CD8-positive, alpha-beta memory T cell (primary cell): ENCODE data around the gene CACNA2D4. TPM values are rescaled to one million over a fixed set of nuclear protein-coding genes. Genes with fewer than 3 reads are reported as not detected.

ENCODE experiments used
- CTCF ChIA-PET: fragments of 350-600 bp; sonication (Branson Sonifier 250); formaldehyde crosslinking; loops from one replicate; lab custom pipeline; 2021; ENCODE audit warnings: antibody characterized with exemption; lab: Charles Lee
- POLR2A ChIA-PET: fragments of 350-600 bp; sonication (Branson Sonifier 250); formaldehyde crosslinking; loops from one replicate; lab custom pipeline; 2021; ENCODE audit warnings: antibody characterized with exemption; lab: Charles Lee
- DNase-seq, 5 donors: peaks; one replicate each; pipeline versions ENCODE4 v3.0.0 to v3.0.0-alpha.2; 2020 to 2022; ENCODE audit warnings: mixed read lengths in 1 of 5
- H3K27ac ChIP-seq: one replicate; pipeline ENCODE4 v1.7.0; 2013; ENCODE audit warnings: low read depth, mild to moderate bottlenecking, low read length, moderate library complexity
- H3K27me3 ChIP-seq: 2 replicates; pipeline ENCODE4 v1.7.0; 2013; ENCODE audit warnings: low read length, mild to moderate bottlenecking; ENCODE audit not compliant: insufficient read depth, poor library complexity, severe bottlenecking
- H3K36me3 ChIP-seq: 2 replicates; pipeline ENCODE4 v1.7.0; 2013; ENCODE audit warnings: mild to moderate bottlenecking, low read length, moderate library complexity; ENCODE audit not compliant: insufficient read depth
- H3K4me1 ChIP-seq: 2 replicates; pipeline ENCODE4 v1.7.0; 2013; ENCODE audit warnings: mild to moderate bottlenecking, low read length, moderate library complexity; ENCODE audit not compliant: insufficient read depth
- H3K4me3 ChIP-seq: 2 replicates; pipeline ENCODE4 v1.7.0; 2013; ENCODE audit warnings: mild to moderate bottlenecking, low read length
- H3K9me3 ChIP-seq: 2 replicates; pipeline ENCODE4 v1.7.0; 2013; ENCODE audit warnings: mild to moderate bottlenecking, low read length
- H3K27ac Mint-ChIP-seq, 8 donors: one replicate each; pipeline ENCODE4 v1.8.0; 2020 to 2021; ENCODE audit warnings: mixed read lengths in 8 of 8, mild to moderate bottlenecking in 6 of 8, inconsistent platforms in 3 of 8, moderate library complexity in 3 of 8
- H3K27me3 Mint-ChIP-seq, 2 donors: one replicate each; pipeline ENCODE4 v1.8.0; 2020 to 2021; ENCODE audit warnings: mixed read lengths in 2 of 2, mild to moderate bottlenecking in 1 of 2, moderate library complexity in 1 of 2
- H3K36me3 Mint-ChIP-seq, 3 donors: one replicate each; pipeline ENCODE4 v1.8.0; 2020 to 2021; ENCODE audit warnings: mixed read lengths in 3 of 3, inconsistent platforms in 1 of 3, mild to moderate bottlenecking in 1 of 3
- H3K4me1 Mint-ChIP-seq, 3 donors: one replicate each; pipeline ENCODE4 v1.8.0; 2020 to 2021; ENCODE audit warnings: mixed read lengths in 3 of 3, inconsistent platforms in 1 of 3, mild to moderate bottlenecking in 1 of 3
- H3K4me3 Mint-ChIP-seq, 7 donors: one replicate each; pipeline ENCODE4 v1.8.0; 2020 to 2021; ENCODE audit warnings: mixed read lengths in 7 of 7, mild to moderate bottlenecking in 6 of 7, moderate library complexity in 4 of 7, inconsistent platforms in 2 of 7
- H3K9me3 Mint-ChIP-seq, 5 donors: one replicate each; pipeline ENCODE4 v1.8.0; 2020 to 2022; ENCODE audit warnings: mixed read lengths in 5 of 5, mild to moderate bottlenecking in 3 of 5, moderate library complexity in 2 of 5, inconsistent platforms in 1 of 5
- polyA plus RNA-seq: library from polyadenylated mRNA; unstranded; fragments of 300-500 nt; fragmentation: Illumina TruSeq; gene quantifications from one replicate; pipeline ENCODE4 v1.2.3, GENCODE V29; 2021
- total RNA-seq, 2 experiments: library from RNA; stranded (reverse); gene quantifications; one replicate each; pipeline ENCODE4 v1.2.3, GENCODE V29; 2021

The CACNA2D4 gene
- total and polyA plus RNA-seq, 3 experiments from 2014 or later: 5.7 to 7.6 (median 6.5) TPM

DNA sequence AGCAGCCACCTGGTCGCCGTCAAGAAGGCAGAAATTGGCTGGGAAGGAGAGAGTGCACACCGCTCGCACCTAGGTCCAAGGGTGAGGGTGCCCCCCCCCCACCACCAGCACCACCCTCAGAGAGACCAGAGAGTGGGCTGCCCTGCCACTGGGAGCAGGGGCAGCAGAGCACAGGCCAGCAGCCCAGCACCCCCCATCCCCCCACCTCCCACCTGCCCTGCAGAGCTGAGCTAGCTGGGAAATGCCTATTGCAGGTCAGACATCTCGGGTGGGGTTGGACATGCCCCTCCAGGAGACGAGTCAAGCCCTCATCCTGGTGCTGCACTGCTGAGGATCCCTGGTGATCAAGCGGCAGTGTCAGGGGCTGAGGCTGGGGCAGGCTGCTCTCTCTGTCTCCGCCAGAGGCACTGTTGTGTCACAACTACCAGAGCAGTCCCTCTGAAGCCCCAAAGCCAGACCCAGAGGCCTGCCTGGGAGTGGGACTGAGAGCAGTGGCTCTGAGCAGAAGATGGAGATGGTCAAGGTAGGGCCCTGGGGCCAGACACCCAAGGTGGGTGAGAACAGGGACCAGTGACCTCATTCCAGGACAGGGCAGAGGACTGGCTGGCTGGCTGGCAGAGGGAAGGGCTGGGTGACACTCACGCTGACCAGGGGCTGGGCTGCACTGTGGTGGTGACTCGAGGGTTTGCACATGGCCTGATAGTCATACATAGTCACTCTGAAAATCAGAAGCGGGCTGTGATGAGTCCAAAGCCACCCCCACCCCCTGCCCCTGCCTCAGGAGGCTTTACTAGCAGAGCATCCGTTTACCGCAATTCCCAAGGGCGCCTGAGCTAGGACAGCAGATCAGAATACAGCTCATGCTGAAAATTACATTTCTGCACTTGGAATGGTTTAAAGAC is 117.8 kb downstream of the CACNA2D4 start:
- CTCF ChIA-PET: interaction anchor here (4.7 to 12.9 kb wide), 2 partner anchors 139 kb away, joined by 17 to 161 read pairs; no protein-coding TSS in a partner anchor
- H3K9me3 ChIP-seq: no peaks in the 10 kb centered on the region
- H3K4me1 ChIP-seq: peaks cover 9% of the 10 kb centered on the region
- Mint-ChIP-seq H3K9me3 (no peaks in the 10 kb centered on the region), H3K4me3 (peak overlapping the region in 1 of 7 donors; percentile 74), H3K27ac (peak overlapping the region in 1 of 8 donors; percentile 41), H3K27me3 (no peaks in the 10 kb centered on the region), H3K4me1 (peaks cover 9 to 13% (median 12%) of the 10 kb centered on the region in 3 donors), H3K36me3 (peaks cover 0 to 2% (median 0%) of the 10 kb centered on the region in 3 donors)
- no peak overlapping the region for H3K27ac ChIP-seq
- POLR2A ChIA-PET: no interaction called here
- DNase-seq: peak in 2 of 5 donors; percentile 22 to 44
- H3K36me3 ChIP-seq: no peaks in the 10 kb centered on the region
- H3K27me3 ChIP-seq: no peaks in the 10 kb centered on the region
- H3K4me3 ChIP-seq: no peak overlapping the region

- Mint-ChIP-seq H3K36me3 (peaks cover 0 to 2% (median 0%) of the 10 kb centered on the region in 3 donors), H3K9me3 (no peaks in the 10 kb centered on the region), H3K27me3 (no peaks in the 10 kb centered on the region), H3K27ac (peak overlapping the region in 1 of 8 donors; percentile 6), H3K4me1 (peaks cover 11 to 15% (median 13%) of the 10 kb centered on the region in 3 donors), H3K4me3 (peak overlapping the region in 2 of 7 donors; percentile 3 to 45)
- POLR2A ChIA-PET: no interaction called here
- no peak overlapping the region for H3K27ac ChIP-seq
- peaks cover 9% of the 10 kb centered on the region for H3K4me1 ChIP-seq
- no peaks in the 10 kb centered on the region for H3K36me3 ChIP-seq
- H3K9me3 ChIP-seq: no peaks in the 10 kb centered on the region
- peak in 1 of 5 donors; percentile 44 for DNase-seq
- no peaks in the 10 kb centered on the region for H3K27me3 ChIP-seq
- CTCF ChIA-PET: interaction anchor here (12.9 kb wide), 1 partner anchor 140 kb away, joined by 161 read pairs; no protein-coding TSS in a partner anchor
- no peak overlapping the region for H3K4me3 ChIP-seq
Observed at GRCh38 chr12:1799882-1800400, 118.5 kb downstream of the CACNA2D4 start.

DNA sequence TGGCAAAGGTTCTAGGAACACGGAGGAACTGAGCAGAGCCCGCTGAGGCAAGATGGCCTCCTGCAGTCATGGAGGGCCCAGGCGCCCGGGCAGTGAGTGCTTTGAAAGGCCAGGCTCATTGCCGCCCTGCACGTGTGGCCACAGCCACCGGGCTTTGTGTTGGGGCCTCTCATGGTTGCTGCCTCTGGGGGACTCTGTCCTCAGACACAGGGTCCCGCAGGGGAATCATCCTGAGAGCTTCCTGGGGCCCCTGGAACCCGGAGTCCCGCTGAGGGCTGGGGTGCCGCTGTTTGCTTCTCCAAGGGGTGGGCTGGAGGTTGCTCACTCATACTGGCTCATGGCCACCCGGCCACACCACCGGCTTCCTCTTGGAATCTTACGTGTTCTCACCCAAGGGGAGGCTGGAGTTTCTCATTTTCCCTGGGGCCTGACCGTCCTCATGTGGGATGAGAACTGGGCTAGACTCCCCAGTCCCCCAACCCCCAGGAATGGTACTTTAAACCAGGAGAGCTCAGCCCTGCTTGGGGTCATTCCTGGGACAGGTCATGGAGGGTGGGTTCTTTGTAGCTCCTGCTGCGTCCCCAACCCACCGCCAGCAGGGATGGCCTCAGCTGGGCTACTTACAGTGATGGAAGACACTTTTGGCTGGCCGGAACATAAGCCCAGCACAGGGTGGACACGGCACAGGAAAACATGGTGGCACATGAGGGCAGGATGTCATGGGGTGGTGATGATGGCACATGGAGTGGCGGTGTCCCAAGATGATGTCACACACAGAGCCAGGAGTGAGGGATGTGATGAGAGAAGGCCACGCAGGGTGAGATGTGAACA is 119.2 kb downstream of the CACNA2D4 start:
- peak overlapping the region in 3 of 7 donors; percentile 3 to 81 (median 45) for H3K4me3 Mint-ChIP-seq
- Histone ChIP-seq H3K27me3 (no peaks in the 10 kb centered on the region), H3K9me3 (no peaks in the 10 kb centered on the region), H3K36me3 (no peaks in the 10 kb centered on the region), H3K4me1 (peaks cover 5% of the 10 kb centered on the region), H3K27ac (no peak overlapping the region), H3K4me3 (no peak overlapping the region)
- DNase-seq: peak in 1 of 5 donors; percentile 39
- peaks cover 0 to 2% (median 0%) of the 10 kb centered on the region in 3 donors for H3K36me3 Mint-ChIP-seq
- CTCF ChIA-PET: interaction anchor here (1.2 to 12.9 kb wide), 2 partner anchors 140 to 146 kb away, joined by 3 to 161 read pairs; no protein-coding TSS in a partner anchor
- H3K27me3 Mint-ChIP-seq: no peaks in the 10 kb centered on the region
- no peaks in the 10 kb centered on the region for H3K9me3 Mint-ChIP-seq
- H3K27ac Mint-ChIP-seq: peak overlapping the region in 3 of 8 donors; percentile 17 to 86 (median 78)
- H3K4me1 Mint-ChIP-seq: peaks cover 7 to 11% (median 7%) of the 10 kb centered on the region in 3 donors
- POLR2A ChIA-PET: no interaction called here

GRCh38 chr12:1798641-1799020 is 119.8 kb downstream of the CACNA2D4 start:
- Mint-ChIP-seq H3K9me3 (no peaks in the 10 kb centered on the region), H3K4me1 (peaks cover 5 to 10% (median 7%) of the 10 kb centered on the region in 3 donors), H3K27me3 (no peaks in the 10 kb centered on the region), H3K27ac (peak overlapping the region in 5 of 8 donors; percentile 53 to 94 (median 78)), H3K4me3 (peak overlapping the region in 2 of 7 donors; percentile 18 to 81), H3K36me3 (peaks cover 0 to 2% (median 0%) of the 10 kb centered on the region in 3 donors)
- H3K27me3 ChIP-seq: no peaks in the 10 kb centered on the region
- no peaks in the 10 kb centered on the region for H3K9me3 ChIP-seq
- H3K4me1 ChIP-seq: peaks cover 5% of the 10 kb centered on the region
- ChIA-PET CTCF (interaction anchor here (1.2 to 12.9 kb wide), 2 partner anchors 141 to 146 kb away, joined by 3 to 161 read pairs; no protein-coding TSS in a partner anchor), POLR2A (no interaction called here)
- H3K27ac ChIP-seq: no peak overlapping the region
- no peak overlapping the region for H3K4me3 ChIP-seq
- H3K36me3 ChIP-seq: no peaks in the 10 kb centered on the region
- DNase-seq: peak in 1 of 5 donors; percentile 49

DNA sequence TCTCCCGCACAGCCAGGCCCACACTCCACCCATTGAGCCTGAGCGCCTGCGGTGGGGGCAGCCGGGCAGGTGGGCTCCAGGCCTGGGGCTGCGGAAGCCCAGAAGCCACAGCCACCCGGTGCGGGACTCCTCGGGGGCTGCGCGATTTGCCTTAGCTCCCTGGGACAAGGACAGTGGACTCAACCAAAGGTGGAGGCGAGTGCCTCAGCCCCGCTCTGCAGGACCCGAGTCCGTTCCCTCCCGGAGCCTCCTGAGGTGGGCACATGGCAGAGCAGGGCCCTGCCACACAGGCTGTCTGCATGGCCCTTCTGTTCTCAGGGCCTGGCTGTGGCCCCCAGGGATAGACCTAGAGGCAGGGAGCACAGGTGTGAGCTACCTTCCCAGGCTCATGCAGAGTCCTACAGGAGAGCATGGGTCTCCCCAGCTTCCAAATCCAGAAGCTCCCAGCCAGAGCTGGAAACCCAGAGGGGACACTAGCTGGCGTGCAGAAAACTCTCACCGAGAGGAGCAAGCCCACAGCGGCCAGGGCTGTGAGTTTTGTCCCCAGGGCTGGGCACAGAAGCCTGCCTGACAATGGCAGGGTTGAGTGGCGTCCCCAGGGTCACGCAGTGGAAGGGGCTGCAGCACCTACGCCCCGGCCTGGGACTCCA is 120.3 kb downstream of the CACNA2D4 start:
- H3K27ac ChIP-seq: no peak overlapping the region
- H3K9me3 Mint-ChIP-seq: no peaks in the 10 kb centered on the region
- POLR2A ChIA-PET: no interaction called here
- H3K36me3 Mint-ChIP-seq: peaks cover 0 to 2% (median 0%) of the 10 kb centered on the region in 3 donors
- no peaks in the 10 kb centered on the region for H3K27me3 Mint-ChIP-seq
- peak overlapping the region in 4 of 7 donors; percentile 28 to 94 (median 30) for H3K4me3 Mint-ChIP-seq
- CTCF ChIA-PET: interaction anchor here (1.2 to 12.9 kb wide), 2 partner anchors 141 to 145 kb away, joined by 3 to 161 read pairs; no protein-coding TSS in a partner anchor
- no peaks in the 10 kb centered on the region for H3K27me3 ChIP-seq
- H3K4me1 ChIP-seq: peaks cover 5% of the 10 kb centered on the region
- DNase-seq: peak in 1 of 5 donors; percentile 47
- H3K9me3 ChIP-seq: no peaks in the 10 kb centered on the region
- peak overlapping the region in 6 of 8 donors; percentile 39 to 94 (median 67) for H3K27ac Mint-ChIP-seq
- no peak overlapping the region for H3K4me3 ChIP-seq
- H3K36me3 ChIP-seq: no peaks in the 10 kb centered on the region
- peaks cover 5 to 10% (median 7%) of the 10 kb centered on the region in 3 donors for H3K4me1 Mint-ChIP-seq

DNA sequence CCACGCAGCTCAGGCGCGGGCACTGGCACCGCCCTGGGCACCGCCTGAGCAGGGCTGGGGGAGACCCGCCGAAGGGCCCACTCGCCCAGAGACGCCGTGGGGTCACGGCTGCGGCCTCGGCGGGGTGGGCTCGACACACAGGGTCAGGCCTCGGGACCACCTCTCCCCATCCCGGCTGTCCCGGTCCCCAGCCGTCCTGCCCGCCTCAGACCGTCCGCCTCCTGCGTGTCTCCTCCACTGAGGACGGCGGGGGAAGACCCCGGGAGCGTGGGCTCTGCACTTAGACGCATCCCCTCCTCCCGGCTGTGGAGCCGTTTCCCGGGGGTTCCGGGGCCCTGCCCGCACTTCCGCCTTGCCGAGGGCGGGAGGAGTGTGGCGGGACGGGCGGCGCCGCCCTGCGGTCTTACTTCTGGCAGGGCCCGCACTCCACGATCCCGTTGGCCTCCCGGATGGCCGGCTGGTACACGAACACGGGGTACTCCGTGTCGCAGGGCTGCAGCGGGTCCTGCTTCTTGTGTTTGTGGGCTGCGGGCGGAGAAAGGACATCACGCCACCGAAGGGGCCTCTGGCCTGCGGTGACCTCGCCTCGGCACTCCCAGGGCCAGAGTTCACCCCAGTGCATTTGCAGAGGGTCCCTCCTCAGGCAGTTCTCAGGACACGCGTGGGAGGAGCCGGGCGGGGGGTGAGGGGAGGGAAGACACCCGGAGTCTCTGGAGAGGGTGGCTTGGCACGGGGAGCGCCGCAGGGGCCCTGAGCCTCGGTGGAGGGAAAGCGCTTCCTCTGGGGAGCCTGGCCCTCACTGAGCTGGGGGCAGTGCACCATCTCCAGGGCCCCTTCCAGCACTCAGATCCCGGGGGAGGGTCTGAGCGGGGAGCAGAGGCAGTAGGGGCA is 121.2 kb downstream of the CACNA2D4 start:
- Histone ChIP-seq H3K27me3 (no peaks in the 10 kb centered on the region), H3K27ac (peak overlapping the region; percentile 69), H3K9me3 (no peaks in the 10 kb centered on the region), H3K36me3 (no peaks in the 10 kb centered on the region), H3K4me1 (peaks cover 5% of the 10 kb centered on the region), H3K4me3 (peak overlapping the region; percentile 88)
- peaks cover 5 to 10% (median 7%) of the 10 kb centered on the region in 3 donors for H3K4me1 Mint-ChIP-seq
- peak; percentile 45 to 76 (median 52) for DNase-seq
- POLR2A ChIA-PET: interaction anchor here (3.9 kb wide), 1 partner anchor 143 kb away, joined by 20 read pairs; no protein-coding TSS in a partner anchor
- H3K4me3 Mint-ChIP-seq: peak overlapping the region; percentile 68 to 94 (median 91)
- CTCF ChIA-PET: interaction anchor here (2.8 to 12.9 kb wide), 2 partner anchors 142 to 145 kb away, joined by 12 to 161 read pairs; no protein-coding TSS in a partner anchor
- peak overlapping the region; percentile 46 to 96 (median 74) for H3K27ac Mint-ChIP-seq
- H3K36me3 Mint-ChIP-seq: peaks cover 0 to 2% (median 0%) of the 10 kb centered on the region in 3 donors
- no peaks in the 10 kb centered on the region for H3K27me3 Mint-ChIP-seq
- no peaks in the 10 kb centered on the region for H3K9me3 Mint-ChIP-seq
